GM19463 (cell line): ENCODE data around the gene TEX14.
"Not testable (repeated sequence)": the region's sequence is repeated elsewhere in the genome, so short reads cannot be mapped to it uniquely, and the experiment has no call there.

Experiments
- ATAC-seq: cut with Tn5 transposase; IDR thresholded peaks from one replicate; pipeline ENCODE4 v1.9.1; 2021; ENCODE audit warnings: mild to moderate bottlenecking, moderate library complexity; ENCODE audit not compliant: unreplicated experiment

The TEX14 gene

GRCh38 chr17:58570758-58571157 is 121.1 kb downstream of the TEX14 start:
- ATAC-seq: no peak

DNA sequence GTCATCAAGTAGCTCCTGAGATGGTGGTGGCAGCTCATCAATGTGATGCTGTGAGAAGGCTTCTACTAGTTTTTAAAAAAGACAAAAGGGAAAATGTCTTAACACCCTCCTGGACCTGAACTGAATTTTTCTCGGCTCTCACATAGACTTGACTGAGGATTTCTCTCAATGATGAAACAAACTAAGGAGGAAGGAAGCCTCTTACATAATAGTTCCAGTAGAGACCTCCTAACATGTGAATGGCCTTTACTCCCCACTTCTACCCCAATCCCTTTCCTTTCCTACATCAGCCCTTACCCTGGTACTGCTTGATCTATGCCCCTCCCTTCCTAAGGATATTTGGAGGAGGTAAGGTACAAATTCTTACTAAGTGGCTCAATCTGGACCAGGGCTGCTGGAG is 122.6 kb downstream of the TEX14 start:
- no peak for ATAC-seq

- ATAC-seq: no peak
These were observed 123.6 kb downstream of the TEX14 start for GRCh38 chr17:58568044-58568799.

GRCh38 chr17:58565389-58566311 is 126.2 kb downstream of the TEX14 start:
- ATAC-seq: no peak

DNA sequence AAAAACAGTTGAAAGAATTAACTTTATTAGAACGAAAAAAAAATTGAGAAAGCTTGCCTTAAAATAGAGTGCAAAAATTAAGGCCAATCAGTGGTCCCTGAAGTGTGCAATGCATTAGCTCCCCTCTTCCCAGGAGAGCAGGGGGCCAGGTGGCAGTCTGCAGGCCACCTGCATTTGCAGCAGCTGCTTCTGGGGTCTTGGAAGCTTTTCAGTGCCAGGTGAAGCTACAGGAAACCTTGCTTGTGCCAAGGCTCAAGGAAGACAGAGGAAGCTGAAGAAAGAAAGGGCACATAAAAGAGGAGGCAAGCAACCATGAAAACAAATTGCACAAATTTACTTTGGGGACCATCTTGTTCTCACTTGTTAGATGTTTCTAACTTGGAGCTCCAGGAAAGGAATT is 126.9 kb downstream of the TEX14 start:
- no peak for ATAC-seq

GRCh38 chr17:58564243-58564642 is 127.6 kb downstream of the TEX14 start:
- ATAC-seq: no peak

DNA sequence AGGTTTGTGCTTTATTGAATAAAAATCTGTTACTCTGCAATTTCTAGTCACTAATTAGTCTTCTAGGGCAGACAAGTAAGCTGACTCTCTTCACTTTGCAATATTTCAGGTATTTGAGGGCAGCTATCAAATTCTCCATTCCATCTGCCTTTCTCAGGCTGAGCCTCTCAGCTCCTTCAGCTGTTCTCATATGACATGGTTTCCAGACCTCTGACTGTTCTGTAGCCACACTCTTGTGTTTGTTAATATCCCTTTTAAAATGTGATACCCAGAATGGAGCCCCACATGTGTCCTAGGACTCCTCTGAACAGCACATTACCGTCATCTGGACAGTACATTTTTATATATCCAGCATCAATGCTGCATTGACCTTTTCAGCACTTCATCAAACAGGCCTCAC is 131.3 kb downstream of the TEX14 start:
- no peak for ATAC-seq

DNA sequence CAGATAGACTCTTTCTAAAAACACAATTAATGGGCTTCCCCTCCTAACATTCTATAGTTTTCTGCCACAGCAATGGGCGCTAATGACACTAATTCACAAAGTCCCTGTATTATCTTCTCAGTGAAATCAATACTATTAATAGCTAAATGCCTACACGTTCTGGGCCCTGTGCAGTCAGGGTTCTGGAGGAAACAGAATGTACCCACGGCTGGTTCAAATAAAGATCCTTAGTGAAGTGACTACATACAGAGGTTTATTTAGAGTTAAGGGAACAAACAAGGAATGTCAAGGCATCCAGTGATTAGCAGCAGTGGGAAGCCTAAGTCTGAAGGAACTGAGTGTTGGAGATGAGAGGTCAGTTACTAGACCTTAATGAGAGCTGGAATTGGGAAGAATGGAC is 133.9 kb downstream of the TEX14 start:
- ATAC-seq: no peak

GRCh38 chr17:58556833-58557250 is 135.0 kb downstream of the TEX14 start:
- ATAC-seq: no peak

DNA sequence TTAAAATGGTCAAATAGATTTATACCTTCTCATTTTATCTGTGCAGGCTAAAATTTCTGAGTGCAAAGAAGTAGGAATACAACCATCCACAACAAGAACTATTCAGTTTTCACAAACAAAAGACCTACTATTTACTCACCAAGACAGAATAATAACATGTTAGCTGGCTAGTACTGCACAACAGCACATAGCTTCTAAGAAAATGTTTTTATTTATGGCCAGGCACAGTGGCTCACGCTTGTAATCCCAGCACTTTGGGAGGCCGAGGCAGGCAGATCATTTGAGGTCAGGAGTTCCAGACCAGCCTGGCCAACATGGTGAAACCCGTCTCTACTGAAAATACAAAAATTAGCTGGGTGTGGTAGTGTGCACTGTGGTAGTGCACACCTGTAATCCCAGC is 136.7 kb downstream of the TEX14 start:
- not testable (repeated sequence) for ATAC-seq

DNA sequence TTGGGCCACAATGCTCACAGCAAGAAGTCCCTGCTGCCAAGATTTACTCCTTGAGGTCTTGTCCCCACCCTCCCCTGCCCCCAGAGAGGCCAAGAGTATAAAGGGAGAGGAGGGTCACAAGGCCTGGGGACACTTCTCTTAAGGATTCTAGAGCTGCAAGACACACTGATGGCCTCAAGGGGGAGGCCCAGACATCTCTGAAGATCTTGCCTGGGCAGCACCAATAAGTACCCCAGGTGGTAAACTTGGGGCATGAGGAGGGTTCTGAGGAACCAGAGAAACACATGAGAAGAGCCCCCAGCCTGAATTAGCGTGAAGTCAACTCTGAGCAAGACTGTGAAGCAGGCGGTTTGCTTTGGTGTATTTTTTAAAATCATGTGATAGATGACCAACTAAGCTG is 150.6 kb downstream of the TEX14 start:
- ATAC-seq: no peak

DNA sequence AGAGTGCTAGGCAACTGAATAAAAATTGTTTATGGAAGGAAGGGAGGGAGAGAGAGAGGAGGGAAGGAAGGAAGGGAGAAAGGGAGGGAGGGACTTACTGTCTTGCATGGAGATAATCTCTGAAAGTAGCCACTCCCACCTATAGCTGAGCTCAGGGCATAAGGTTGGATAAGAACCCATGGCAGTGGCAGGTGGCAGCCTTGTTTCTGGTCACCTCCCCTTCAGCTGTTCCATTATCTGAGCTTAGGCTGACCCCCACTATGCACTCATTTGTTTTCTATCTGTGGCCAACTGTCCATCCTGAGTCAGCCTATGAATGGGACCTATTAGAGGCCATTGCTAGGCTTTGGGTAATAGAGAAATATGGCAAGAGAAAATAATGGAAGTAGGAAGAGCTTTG is 152.1 kb downstream of the TEX14 start:
- no peak for ATAC-seq

- no peak for ATAC-seq
These were observed 152.9 kb downstream of the TEX14 start for GRCh38 chr17:58538811-58539409.

- no peak for ATAC-seq
These were observed 154.6 kb downstream of the TEX14 start for GRCh38 chr17:58537266-58537665.

DNA sequence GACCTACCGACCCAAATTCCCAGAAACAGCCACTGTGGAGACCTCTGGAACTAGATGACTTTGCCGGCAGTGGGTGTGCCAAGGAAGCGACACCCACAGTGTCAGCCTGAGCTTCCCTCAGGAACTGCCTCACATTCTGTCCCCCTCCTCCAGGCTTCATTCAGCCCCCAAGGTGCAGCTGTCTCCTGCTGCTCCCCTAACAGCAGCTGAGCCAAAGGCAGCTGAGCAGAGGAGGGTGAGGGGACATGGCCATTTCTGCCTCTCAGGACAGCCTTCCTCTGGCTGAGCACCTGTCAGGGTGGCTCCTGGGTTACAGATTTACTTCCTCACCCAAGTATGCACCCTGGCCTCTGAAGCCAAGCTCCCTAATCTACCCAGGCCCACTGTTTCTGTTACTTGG is 155.3 kb downstream of the TEX14 start:
- ATAC-seq: no peak

GRCh38 chr17:58535431-58535830 is 156.4 kb downstream of the TEX14 start:
- no peak for ATAC-seq

- no peak for ATAC-seq
These were observed 156.9 kb downstream of the TEX14 start for GRCh38 chr17:58534901-58535421.

DNA sequence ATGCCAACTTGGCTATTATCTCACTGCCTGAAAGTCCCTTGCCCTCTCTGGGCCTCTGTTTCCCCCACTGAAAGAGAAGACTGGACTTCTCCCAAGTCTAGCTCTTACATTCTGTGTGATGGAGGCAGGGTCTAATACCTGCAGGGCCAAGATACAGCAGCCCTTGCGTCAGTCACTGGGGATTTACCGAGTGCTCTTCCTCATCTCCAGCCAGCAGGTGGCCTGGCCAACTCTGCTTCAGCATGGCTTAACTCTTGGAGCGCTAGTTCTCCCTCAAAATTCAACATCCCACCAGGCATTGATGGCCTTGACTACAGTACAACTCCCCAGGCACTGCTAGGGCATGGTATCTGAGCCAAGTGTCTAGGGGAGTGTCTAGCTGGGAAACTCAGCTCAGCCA is 157.5 kb downstream of the TEX14 start:
- ATAC-seq: no peak

- no peak for ATAC-seq
These were observed 158.1 kb downstream of the TEX14 start for GRCh38 chr17:58533616-58534188.

DNA sequence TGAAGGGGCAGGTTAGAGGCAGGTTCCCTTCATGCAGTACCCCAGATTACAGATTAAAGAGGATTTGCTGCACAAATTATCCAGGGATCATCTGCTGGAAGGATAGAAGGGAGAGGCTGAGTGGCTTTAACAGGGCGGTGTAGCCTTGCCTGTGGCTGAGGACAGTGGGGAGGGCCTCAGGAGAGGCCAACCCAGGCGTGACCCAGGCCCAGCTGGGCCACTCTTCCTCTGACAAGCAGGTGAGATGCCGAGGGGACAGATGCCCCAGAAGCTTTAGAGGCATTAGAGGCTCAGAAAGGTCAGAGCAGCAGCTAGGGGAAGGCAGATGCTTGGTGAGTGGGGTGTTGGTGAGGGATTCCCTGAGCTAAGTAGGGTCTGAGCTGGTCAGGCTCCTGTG is 159.3 kb downstream of the TEX14 start:
- no peak for ATAC-seq
